Measurements from ENCODE around the gene KIF6.

The KIF6 gene

DNA sequence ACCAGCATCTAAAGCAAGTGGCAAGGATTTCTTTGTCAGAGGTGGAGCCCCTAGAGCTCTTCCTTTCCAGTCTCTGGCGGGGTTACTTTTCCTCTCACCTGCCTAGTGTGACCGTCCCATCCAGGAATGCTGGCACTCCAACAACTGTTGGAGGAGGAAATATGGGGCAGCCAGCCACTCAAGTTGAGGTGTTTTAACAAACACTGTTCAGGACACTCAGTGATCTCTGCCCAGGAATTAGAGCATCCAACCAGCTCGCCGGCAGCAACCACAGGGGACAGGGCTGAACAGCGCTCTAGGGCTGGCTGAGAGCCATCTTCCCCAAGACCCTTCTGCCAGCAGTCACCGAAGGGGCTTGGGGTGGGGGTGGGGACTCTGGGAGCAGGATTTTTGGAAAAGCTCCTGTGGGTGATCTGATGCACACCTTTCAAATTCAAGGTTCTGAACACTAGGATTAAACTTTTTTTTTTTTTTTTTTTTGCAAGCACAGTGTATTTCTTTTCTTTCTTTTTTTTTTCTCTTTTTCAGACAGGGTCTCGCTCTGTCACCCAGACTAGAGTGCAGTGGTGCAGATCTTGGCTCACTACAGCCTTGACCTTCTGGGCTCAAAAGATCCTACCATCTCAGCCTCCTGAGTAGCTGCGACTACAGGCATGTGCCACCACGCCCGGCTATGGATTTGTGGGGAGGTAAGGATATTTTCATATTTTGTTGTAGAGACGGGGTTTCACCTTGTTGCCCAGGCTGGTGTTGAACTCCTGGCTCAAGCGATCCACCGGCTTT, 374.3 kb downstream of the KIF6 start:
- TF ChIP-seq CTCF (IDR thresholded peaks at IDR 0.05; ENCODE audit: control extremely low read depth, extremely low read depth, low read depth, missing control alignments): no peak
- ChIA-PET CTCF (interaction anchor here (0.9 to 1.4 kb wide), 6 partner anchors 7 to 1561 kb away, joined by 3 to 4 read pairs (median 3); no protein-coding TSS in a partner anchor), POLR2A (no interaction called here)
- DNase-seq (ENCODE audit: extremely low spot score): no peak

- POLR2A ChIA-PET: no interaction called here
- CTCF ChIA-PET: interaction anchor here (0.8 to 2.1 kb wide), 10 partner anchors 9 to 1678 kb away, joined by 3 to 12 read pairs (median 6); no protein-coding TSS in a partner anchor
- TF ChIP-seq CTCF (IDR thresholded peaks at IDR 0.05; ENCODE audit: control extremely low read depth, extremely low read depth, low read depth, missing control alignments): no peak
- no peak for DNase-seq (ENCODE audit: extremely low spot score)
Observed at GRCh38 chr6:39348740-39349139, 376.5 kb downstream of the KIF6 start.

DNA sequence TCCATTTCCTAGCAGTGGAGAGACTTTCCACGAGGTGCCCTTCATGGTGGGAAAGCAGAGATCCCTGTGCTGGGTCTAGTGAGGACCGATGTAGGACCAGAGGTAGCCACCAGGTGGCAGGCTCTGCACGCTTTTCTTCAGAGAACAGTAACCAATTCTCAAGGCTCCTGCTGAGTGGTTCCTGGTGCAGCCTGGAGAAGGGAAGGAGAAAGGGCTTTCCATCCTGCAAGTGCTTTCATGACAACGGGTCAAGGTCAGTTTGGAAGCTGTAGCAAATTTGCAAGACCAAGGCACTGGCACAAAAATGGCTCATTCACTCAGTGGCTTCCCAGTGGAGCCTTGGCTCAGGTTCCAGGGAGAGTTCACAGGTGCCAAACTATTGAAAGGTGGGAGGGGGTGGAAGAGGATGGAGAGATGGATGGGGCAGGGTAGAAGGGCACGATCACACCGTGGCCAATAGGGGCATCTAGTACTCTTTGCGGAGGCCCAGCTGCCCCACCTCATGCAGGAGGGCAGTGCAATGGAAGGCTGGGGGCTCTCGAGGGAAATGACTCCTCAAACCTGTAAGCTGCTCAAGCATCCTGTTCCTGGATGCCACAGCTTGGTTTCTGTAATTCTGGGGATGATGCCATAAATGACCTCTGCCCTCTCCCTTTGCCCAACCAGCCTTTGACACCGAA, 377.2 kb downstream of the KIF6 start:
- TF ChIP-seq CTCF (IDR thresholded peaks at IDR 0.05; ENCODE audit: control extremely low read depth, extremely low read depth, low read depth, missing control alignments): peak; percentile 88
- peak; percentile 82 for DNase-seq (ENCODE audit: extremely low spot score)
- ChIA-PET CTCF (interaction anchor here (1.0 to 2.1 kb wide), 11 partner anchors 10 to 1564 kb away, joined by 3 to 12 read pairs (median 5); no protein-coding TSS in a partner anchor), POLR2A (no interaction called here)

GRCh38 chr6:39347206-39347605, 378.0 kb downstream of the KIF6 start:
- no peak for DNase-seq (ENCODE audit: extremely low spot score)
- ChIA-PET POLR2A (no interaction called here), CTCF (interaction anchor here (0.7 to 2.0 kb wide), 13 partner anchors 8 to 1565 kb away, joined by 3 to 7 read pairs (median 5); no protein-coding TSS in a partner anchor)
- no peak for TF ChIP-seq CTCF (IDR thresholded peaks at IDR 0.05; ENCODE audit: control extremely low read depth, extremely low read depth, low read depth, missing control alignments)

DNA sequence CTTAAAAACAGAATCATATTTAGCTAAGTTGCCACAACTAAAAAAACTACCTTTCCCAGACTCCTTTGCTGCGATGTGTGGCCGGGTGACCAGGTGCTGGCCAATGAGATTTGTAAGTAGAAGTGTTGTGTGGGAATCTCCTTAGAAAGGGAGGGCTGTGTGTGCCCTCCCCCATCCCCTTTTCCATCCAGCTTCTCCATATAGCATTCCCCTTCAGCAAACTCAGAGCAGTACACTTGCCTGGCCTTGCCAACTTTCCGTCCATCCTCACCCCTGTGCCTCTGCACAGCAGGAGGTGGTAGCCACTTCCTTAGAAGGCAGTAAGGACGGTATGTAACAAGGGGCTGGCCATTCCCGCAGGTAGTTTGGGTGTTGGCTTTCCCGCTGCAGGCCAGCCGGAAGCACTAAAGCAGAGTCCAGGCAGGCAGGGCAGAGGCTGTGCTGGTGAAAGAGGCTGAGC, 380.4 kb downstream of the KIF6 start:
- CTCF ChIA-PET: interaction anchor here (2.1 kb wide), 1 partner anchor 17 kb away, joined by 6 read pairs; no protein-coding TSS in a partner anchor
- no peak for TF ChIP-seq CTCF (IDR thresholded peaks at IDR 0.05; ENCODE audit: control extremely low read depth, extremely low read depth, low read depth, missing control alignments)
- DNase-seq (ENCODE audit: extremely low spot score): no peak
- POLR2A ChIA-PET: no interaction called here

DNA sequence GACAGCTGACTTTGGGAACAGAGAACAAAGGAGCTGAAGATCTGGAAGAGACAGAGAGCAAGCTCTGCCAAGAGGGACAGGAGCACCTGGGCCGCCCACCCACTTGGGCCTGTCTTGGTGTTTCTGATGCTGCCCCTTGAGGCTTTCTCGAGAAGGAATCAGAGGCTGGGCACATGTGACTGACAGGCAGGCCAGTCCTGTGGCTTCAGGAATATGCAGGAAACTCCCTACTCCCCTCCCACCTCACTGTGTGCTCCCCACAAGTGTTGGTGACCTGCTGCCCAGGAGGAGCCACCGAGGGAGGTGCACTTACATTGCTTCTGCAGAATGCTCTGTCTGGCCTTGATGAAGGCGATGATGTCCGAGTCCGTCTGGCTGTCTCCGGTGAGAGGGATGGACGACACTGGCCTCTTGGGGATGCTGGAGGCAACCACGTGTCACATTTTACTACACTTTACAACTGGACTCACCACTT, 381.8 kb downstream of the KIF6 start:
- CTCF ChIA-PET: interaction anchor here (2.1 kb wide), 1 partner anchor 18 kb away, joined by 6 read pairs; no protein-coding TSS in a partner anchor
- no peak for TF ChIP-seq CTCF (IDR thresholded peaks at IDR 0.05; ENCODE audit: control extremely low read depth, extremely low read depth, low read depth, missing control alignments)
- POLR2A ChIA-PET: no interaction called here
- DNase-seq (ENCODE audit: extremely low spot score): no peak
